HG02759 (cell line): Measurements from ENCODE around the gene TSPEAR.
"Not testable (repeated sequence)": the region's sequence is repeated elsewhere in the genome, so short reads cannot be mapped to it uniquely, and the experiment has no call there.

Experiments
- ATAC-seq: cut with Tn5 transposase; IDR thresholded peaks from one replicate; pipeline ENCODE4 v1.9.1; 2021; ENCODE audit warnings: mild to moderate bottlenecking, moderate library complexity; ENCODE audit not compliant: unreplicated experiment

The TSPEAR gene

GRCh38 chr21:44636209-44637017 lies 75.0 kb downstream of the TSPEAR start:
- no peak for ATAC-seq

- ATAC-seq = no peak
These were observed 79.3 kb downstream of the TSPEAR start for GRCh38 chr21:44632067-44632466.

GRCh38 chr21:44630440-44630839 lies 80.9 kb downstream of the TSPEAR start:
- ATAC-seq = no peak

GRCh38 chr21:44628707-44629391 lies 82.5 kb downstream of the TSPEAR start:
- no peak for ATAC-seq

GRCh38 chr21:44627831-44628233 lies 83.5 kb downstream of the TSPEAR start:
- not testable (repeated sequence) for ATAC-seq

GRCh38 chr21:44627181-44627822 lies 84.1 kb downstream of the TSPEAR start:
- not testable (repeated sequence) for ATAC-seq

- no peak for ATAC-seq
These were observed 84.7 kb downstream of the TSPEAR start, which contains the start of gene KRTAP10-9 for GRCh38 chr21:44626673-44627143. Gene KRTAP10-9 (plus strand): TSS chr21:44627093. CDS start chr21:44627172, 79 bp downstream.

- ATAC-seq = no peak
These were observed 85.1 kb downstream of the TSPEAR start for GRCh38 chr21:44626262-44626661.

- no peak for ATAC-seq
These were observed 85.6 kb downstream of the TSPEAR start for GRCh38 chr21:44625756-44626155.

GRCh38 chr21:44623575-44623974 lies 87.8 kb downstream of the TSPEAR start:
- ATAC-seq = no peak

- ATAC-seq = no peak
These were observed 91.5 kb downstream of the TSPEAR start for GRCh38 chr21:44619886-44620285.

GRCh38 chr21:44618909-44619308 lies 92.5 kb downstream of the TSPEAR start:
- no peak for ATAC-seq

GRCh38 chr21:44618504-44618903 lies 92.9 kb downstream of the TSPEAR start:
- ATAC-seq = no peak

GRCh38 chr21:44617071-44617501 lies 94.3 kb downstream of the TSPEAR start:
- no peak for ATAC-seq

GRCh38 chr21:44616591-44616926 lies 94.8 kb downstream of the TSPEAR start:
- no peak for ATAC-seq

GRCh38 chr21:44615911-44616590 lies 95.3 kb downstream of the TSPEAR start:
- ATAC-seq = no peak

GRCh38 chr21:44615466-44615865 lies 95.9 kb downstream of the TSPEAR start:
- ATAC-seq = no peak

- ATAC-seq = no peak
These were observed 96.4 kb downstream of the TSPEAR start for GRCh38 chr21:44614961-44615391.

- ATAC-seq = no peak
These were observed 97.2 kb downstream of the TSPEAR start for GRCh38 chr21:44614161-44614631.

GRCh38 chr21:44613386-44614155 lies 97.8 kb downstream of the TSPEAR start:
- ATAC-seq = no peak
